HCEC 1CT (cell line): ENCODE data around the gene ZIC5.
A peak's percentile ranks its signal among the peaks of the same experiment; 100 is the strongest.

Source experiments
- DNase-seq: peaks from one replicate; pipeline ENCODE4 v3.0.0-alpha.2; 2017

The ZIC5 gene

DNA sequence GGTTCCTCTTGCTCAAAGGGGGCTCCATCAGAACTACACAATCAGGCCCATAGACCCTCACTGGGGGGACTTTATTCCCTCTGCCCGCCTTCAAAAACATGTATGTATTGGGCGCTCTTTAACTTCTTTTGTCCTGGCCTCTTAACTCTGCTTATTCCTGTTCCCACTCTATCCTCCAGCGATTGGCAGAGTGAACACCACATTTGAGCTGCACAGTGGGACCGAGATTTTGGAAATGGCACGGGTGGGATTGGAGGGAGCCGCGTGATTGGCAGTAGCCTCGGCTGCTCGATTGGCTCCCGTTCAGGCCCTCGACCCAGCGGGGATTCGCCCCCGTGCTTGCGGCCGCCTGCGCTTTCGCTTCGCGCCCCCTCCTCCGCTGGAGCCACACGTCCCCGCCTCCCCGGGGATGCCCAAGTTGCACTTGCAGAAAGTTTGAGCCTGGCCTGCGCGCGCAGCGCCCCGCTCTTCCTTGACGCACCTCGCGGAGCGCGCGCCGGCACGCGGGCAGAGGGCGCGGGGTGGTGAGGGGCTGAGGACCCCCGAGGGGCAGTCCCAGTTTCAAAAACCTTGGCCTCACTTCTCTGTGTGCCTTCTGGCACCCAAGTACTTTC, at the start of gene ZIC5:
Gene ZIC5, minus strand, starts transcription at position 192 of the 614 bp plus-strand sequence. Its CDS starts 164 bp downstream, at position 28.
- DNase-seq = no peak

DNA sequence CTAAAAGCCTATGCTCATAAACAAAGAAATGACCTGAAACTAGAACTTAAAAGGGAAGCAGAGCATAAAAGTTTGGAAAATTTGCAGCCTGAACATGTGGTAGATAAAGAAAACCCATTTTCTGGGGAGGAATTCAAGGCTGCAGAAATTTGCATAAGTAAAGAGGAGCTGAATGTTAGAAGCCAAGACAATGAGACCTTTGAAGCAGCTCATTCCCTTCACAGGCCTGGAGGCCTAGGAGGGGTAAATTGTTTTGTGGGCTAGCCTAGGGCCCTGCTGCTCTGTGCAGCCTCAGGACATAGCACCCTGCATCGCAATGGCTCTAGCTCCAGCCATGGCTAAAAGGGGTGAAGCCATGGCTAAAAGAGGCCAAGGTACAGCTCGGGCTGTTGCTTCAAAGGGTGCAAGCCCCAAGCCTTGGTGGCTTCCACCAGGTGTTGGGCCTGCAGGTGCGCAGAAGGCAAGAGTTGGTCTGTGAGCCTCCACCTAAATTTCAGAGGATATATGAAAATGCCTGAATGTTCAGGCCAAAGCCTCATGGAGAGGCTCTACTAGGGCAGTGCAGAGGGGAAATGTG, 48.3 kb upstream of the ZIC5 start:
- no peak for DNase-seq

DNA sequence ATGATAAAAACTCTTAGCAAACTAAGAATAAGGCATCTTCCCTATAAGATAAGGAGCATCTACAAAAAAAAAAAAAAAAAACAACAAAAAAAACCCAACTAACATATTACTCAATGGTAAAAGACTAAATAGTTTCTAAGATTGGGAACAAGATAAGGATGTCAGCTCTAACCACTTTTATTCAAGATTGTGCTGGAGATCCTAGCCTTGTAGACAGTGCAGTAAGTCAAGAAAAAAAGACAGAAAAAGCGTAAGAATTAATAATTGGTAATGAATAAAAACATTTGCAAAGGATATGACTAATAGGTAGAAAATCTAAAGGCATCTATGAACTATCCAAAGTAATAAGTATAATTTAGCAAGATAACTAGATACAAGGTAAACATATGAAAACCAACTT, 43.1 kb upstream of the ZIC5 start:
- DNase-seq = no peak

DNA sequence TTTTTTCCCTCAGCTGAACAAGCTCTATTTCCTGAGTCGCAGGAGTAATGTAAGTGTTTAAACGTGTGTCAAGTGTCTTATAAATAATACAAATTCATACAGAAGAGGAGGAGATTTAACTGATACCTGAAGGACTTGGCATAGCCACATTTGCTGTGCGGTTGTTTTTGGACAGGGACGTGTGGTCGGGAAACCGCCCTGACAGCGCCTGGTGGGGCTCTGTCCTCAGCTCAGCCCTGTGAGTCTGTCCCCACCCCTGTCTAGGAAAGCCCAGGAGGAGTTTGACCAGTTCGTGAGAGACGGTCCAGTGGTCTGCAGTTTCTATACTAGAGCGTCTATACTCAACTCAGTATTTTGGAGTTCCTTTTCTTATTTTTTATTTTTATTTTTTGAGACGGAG, 26.7 kb upstream of the ZIC5 start:
- DNase-seq = no peak

DNA sequence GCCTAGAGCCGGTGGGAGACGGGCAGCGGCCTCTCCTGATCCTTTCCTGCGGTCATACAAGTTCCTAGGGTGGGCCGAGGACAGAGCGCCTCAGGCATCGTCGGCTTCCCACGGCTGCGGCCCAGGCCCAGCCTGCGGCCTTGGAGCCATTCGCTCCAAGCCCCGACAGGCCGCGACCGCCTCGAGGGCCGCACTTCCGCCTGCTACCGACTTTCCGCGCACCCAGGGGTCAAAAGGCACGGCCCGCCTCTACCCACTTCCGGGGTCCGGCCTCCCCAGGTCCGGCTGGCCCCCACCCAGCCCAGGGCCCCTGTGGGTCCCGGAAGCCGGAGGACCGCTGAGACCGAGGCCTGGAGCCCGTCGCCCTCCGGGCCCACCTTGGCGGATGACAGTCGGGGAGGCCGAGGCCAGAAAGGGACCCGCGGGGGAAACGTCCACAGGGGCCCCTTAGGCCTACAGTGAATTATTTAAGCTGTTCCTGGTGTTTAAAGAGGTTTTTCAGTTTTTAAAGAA, 26.2 kb upstream of the ZIC5 start:
- DNase-seq = no peak

DNA sequence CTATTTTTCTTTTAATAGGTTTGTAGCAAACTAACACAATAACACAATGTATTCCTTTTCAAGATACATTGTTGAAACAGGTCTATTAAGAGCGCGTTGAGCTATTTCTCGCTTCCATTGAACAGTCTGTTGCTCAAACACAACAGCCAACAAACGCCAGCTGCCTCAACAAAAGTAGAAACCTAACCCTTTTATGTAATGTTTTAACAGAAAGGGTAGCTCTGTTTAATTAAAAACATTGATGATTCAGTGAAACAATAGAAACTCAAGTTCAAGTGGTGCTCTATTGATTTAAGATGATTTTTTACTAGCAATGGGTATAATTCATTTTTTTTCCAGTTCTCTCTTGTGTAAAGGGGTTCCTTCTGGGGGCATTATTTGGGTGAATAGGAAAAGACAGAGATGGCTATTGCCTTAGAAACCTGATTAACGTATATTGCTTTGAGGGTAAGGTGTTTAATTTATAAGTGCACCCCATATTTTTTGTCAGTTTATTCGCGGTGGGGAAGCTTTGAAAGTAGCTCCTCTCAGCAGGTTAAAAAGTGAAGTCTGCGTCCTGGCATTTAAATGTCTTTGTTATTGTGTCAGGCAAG, 24.9 kb upstream of the ZIC5 start:
- DNase-seq = no peak

DNA sequence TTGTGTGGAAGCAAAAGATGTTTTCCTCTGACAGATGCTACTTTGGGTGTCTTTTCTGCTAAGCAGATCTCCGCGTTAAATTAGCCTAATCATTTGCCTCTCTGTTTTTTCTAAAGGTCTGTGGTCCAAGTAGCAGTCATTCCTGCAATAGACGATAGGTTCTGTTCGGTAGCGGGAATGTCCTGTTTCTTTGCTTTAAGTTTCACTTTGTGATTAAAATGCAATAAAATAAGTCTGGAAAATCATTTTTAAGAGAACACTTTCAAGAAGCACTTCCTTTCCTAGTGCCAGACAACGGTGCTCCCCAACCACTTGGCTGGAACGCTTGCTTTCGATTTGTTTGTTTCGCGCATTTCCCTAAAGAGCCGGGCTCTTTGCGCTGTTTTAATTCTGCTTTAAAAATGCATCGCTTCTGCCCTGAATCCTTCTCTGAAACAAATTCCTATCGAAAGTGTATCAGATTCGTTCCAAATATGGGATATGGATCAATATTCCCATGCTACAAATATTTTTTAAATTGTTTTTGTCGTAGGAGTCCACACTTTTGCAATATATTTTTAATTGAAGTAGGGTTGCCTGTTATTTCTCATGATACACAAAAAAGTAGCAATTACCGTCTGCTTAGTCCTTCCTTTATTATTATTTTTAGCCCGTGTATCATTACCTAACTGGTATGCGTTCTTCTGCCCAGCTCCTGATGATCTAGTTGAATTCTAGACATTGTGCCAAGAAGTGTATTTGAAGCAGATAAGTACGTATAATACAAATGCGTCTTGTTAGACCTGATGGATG, 24.2 kb upstream of the ZIC5 start:
- no peak for DNase-seq

DNA sequence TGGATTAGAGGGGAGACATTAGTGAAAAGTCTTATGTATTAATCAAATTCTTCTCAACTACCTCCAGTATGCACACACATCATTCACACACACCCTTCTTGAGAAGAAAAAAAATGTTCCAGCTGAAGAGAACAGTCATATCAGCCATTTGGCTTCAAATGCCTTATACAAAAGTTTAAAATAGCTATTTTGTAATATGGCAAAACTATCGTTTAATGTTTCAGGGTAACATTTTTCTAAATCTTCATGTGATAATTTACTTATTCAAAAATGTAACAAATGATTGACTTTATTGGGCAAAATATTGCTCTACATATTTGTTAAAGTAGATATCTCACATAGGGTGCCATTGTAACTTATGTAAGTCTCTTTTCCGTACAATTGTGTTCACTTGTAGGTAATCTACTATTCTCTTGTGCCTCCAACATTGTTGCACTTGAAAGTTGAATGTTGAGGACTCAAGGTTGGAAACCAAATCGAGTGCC, 23.6 kb upstream of the ZIC5 start:
- DNase-seq = no peak

DNA sequence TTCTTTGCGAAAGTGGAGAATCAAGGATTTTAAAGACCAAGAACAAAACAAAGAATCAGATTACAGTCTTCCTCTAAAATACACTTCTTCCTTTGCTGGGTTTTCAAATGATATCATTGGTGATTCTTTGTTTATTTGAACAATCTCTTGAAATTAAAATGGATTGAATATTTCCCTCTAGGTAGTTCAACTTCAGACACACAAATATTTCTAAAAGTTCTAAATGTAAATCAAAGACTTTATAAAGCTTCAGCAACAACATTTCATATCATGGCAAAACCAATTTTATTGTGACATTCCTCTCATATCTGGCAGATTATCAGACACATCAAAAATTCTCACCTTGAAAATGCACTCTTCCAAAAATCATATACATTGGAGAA, 23.1 kb upstream of the ZIC5 start:
- DNase-seq = no peak

DNA sequence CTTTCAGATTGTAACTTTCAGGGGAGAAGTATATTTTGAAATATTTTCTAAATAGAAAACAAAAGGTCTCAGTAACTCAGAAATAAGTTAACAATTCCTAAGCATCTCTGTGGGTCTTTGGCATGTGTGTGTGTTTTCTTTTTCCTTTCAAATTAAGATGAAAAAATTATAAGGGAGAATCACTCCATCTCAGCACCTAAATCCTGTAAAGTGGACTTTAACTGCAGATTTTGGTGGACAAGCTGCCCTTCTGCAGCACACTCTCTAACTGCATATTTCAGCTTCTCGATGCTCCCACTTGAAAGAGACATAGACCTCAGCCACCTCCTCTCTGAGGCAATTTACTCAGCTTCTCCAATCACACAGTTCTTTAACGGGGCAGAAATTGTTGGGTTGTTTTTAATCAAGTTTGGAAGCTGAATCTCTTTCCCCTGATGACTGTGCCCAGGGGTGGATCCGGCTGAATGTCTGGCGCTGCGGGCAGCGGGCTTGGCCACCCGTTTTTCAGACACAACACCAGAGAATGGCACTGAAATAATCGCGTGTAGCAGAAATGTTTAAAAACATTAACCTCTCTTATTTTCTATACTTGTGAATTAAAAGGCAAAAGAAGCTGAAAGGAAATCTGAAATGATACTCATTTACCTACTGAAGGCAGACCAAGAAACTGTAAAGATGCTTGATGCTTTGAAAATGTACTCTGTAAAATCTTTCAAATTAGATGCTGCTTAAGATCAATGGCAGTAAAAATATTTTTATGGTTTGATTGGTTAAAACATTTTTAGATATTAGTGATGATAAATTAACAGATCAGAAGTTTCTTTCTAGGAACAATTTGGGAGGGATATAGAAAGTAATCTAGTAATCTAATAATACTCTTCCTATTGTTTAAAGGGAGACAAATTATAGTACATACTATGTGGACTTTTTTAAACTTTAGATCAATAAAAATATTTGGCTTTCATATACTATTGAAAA, 22.4 kb upstream of the ZIC5 start:
- no peak for DNase-seq

DNA sequence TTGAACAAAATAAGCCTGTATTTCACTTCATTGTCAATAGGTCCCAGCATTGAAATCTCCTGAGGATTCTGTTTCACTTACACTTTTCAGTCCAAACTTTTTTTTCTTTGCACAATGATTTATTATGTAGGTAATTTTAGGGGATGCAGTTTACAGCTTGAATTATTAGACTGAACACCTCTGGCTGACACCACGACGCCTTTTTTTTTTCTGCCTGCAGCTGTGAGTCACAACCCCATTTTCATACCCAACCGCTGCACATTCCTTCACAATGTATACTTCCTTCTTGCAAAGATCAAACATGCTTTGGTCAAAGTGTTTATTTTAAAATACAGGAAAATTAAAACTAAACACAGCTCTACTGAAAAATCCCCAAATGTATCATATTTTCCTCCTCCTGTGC, 21.4 kb upstream of the ZIC5 start:
- peak; percentile 66 for DNase-seq

DNA sequence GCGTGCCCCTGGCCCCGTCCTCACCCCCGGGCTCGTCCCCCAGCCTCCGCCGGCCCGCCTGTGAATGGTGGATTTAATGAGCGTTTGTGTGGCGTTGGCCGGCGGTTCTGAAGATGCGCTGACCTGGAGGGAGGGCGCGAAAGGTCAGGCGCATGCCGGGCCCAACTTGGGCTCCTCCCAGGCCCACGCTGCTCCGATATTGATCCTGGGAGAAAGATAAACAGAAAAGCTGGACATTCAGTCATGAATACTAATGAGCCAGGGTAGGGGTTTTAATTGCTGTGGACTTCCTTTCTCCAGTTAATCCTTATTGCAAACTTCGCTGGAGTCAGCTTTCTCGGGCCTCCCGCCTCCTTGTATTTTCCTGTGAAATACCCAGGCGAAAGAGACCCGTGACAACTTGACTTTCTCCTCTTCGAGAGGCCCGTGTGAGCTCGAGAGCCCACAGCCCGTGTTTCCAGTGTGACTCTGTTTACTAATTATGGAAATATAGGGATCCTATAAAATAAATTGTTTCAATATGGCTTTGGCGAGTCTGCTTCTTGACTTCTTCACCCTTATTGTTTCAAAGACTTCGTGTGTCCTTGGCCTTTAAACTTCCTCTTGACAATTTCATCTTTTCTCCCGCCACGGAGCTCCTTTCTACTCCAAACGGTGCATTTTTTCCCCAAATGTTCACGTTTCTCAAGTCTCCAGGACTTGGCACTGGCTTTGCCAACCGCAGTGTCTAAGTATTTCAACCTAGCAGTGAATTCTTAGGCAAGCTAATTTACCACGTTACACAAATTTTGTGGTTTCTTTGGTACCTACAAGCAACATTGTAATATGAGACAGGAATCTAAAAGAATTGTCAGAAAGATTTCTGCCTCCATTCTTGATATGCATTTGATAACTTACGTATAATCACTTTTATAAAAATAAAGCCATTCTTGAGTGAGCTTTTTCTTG, 20.5 kb upstream of the ZIC5 start:
- no peak for DNase-seq

DNA sequence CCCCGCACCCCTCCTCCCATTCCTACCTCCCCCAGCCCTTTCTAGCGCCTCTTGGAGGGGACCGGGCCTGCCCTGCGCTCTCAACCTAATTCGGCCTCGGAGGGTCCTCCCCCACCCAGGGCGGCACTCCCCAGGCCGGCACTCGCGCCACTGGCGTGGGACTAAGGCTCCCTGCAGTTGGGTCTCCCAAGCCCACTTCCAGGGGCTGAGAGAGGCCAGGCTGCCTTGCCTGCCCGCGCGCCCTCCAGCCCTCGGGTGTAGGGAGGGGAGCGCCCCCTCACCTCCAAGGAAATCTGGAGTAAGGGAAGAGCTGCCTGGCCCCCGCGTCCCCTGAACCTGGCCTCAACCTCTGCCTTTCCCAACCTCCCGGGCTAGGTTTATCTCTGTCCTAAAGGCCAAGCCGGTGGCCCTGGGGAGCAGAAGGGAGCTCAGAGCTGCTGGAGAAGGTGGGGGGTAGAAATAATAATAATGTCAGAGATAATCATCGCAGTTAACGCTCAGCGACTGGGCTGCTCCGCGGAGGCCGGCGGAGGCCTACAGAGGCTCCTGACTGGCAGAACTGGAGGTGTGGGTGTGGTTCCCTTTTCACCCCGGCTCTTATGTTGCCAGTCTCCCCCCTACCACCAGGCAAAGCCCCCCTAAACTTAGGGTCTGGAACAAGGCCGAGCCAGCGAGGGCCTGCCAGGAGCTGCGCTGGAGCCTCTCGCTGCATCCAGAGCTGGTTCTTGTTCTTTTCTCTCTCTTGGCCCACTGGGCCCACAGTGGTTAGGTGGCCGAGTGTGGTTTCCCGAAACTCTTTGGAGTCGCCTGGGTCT, 19.7 kb upstream of the ZIC5 start:
- no peak for DNase-seq

DNA sequence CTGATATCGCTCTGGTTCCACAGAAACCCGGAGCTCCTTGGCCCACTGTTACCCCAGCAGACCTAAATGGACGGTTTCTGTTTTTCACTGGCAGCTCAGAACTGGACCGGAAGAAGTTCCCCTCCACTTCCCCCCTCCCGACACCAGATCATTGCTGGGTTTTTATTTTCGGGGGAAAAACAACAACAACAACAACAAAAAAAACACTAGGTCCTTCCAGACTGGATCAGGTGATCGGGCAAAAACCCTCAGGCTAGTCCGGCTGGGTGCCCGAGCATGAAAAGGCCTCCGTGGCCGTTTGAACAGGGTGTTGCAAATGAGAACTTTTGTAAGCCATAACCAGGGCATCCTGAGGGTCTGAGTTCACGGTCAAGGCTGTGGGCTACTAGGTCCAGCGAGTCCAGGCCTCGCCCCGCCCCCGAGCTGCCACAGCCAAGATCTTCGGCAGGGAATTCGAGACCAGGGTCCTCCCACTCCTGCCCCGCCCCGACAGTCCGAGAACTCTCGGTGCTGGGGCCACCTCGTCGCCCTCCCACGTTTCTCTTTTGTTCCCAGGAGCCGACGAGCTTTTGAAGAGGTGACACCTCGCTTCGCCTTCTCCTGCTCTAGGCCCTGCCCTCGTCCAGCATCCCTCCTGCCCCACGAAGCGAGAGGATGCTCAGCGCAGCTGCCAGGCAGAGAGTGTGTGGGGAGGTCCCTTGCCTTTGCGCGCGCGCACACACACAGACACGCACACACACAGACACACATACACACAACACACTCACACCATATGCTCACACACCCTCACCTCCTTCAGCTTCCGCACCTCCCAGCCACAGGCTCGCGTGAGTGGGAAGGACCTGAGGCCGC, 18.8 kb upstream of the ZIC5 start:
- no peak for DNase-seq

DNA sequence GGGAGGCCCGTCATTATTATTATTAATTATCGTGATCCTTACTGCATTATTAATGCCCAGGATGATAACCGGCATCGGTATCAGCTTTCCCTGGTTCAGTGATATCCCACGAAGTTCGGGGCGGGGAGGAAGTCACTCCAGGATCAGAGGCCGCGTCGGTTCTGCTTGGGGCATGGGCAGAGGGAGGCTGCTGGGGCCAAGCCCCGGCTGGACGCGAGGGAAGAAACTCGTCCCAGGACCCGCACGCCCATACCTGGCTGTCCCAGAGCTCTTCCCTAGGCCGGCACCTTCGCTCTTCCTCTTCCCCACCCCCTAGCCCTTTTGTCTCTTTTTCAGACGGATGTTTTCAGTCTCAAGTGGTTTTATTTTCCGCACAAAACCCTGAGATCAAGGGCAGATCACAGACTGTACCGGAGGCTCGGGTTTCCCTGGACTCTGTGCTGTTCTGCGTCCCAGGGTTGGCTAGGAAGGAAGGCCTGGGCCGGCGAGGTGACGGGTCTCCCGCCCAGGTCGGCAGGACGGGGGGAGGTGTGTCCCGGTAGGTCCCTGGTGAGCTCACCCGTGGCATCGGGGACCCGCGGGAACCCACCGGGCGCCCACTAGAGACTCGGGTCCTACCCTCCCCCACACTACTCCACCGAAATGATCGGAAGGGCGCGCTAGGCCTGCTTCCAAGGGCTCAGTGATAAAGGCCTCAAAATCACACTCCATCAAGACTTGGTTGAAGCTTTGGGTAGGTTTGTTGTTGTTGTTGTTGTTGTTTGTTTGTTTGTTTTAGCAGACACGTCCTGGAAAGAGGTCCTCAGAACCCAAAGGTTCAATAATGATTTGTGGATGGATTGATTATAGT, 17.9 kb upstream of the ZIC5 start:
- no peak for DNase-seq

DNA sequence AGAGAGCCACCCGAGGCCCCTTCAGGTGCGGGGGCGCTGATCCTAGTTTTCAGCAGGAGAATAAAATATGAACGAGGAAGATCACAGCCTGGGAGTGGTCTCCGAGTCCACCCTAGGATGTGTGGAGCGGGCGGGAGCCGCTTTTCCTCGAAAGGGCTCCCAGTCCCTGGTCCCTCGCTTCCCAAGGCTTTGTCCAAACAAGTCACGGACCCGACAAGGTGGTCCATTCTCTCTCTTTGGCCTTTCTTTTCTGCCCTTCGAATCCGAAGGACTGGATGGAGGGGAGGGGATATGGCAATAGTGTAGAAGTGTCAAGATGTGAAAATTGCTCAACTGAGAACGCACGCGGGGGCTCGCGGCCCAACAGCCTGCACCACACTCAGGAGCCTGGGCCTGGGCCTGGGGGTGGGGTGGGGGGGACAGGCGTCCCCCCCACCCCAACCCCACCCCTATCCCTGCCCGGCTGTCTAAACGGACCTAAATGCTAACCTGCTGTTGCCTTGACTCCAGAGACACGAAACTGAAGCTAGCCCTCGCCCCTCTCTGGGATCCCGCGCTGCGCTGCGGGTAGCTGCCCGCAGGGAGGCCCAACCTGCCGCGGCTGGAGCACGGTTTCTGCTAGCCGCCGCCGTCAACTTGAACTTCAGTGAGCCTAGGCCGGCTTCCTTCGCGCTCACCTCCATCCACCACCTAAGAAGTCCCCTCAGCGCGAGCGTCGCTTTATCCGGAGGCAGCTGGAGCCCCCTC, 17.1 kb upstream of the ZIC5 start:
- DNase-seq = no peak
